Liver (tissue), 9 donors: ENCODE results near the gene PRDM5. TPM values are rescaled to one million over a fixed set of nuclear protein-coding genes. Genes with fewer than 3 reads are reported as not detected.

ENCODE experiments used
- DNase-seq: peaks from one replicate; pipeline ENCODE4 v3.0.0-alpha.2; 2017; ENCODE audit warnings: low spot score
- H3K27ac ChIP-seq, 2 donors: one replicate each; pipeline ENCODE4 v1.7.0; 2013; ENCODE audit warnings: inconsistent platforms in 2 of 2, low read length in 2 of 2, control low read depth in 1 of 2, low read depth in 1 of 2, mild to moderate bottlenecking in 1 of 2
- H3K27me3 ChIP-seq, 4 donors: one replicate each; pipeline versions ENCODE4 v1.6.1 to v1.7.0; 2013; ENCODE audit warnings: low read length in 3 of 4, inconsistent platforms in 1 of 4, mild to moderate bottlenecking in 1 of 4, moderate library complexity in 1 of 4; ENCODE audit not compliant: control insufficient read depth in 4 of 4, insufficient read depth in 4 of 4
- H3K36me3 ChIP-seq, 4 donors: one replicate each; pipeline versions ENCODE4 v1.6.1 to v1.7.0; 2013; ENCODE audit warnings: low read length in 3 of 4, mild to moderate bottlenecking in 3 of 4, low read depth in 1 of 4, moderate library complexity in 1 of 4; ENCODE audit not compliant: control insufficient read depth in 4 of 4, insufficient read depth in 3 of 4
- H3K4me1 ChIP-seq, 4 donors: one replicate each; pipeline versions ENCODE4 v1.6.1 to v1.7.0; 2013; ENCODE audit warnings: low read length in 3 of 4, mild to moderate bottlenecking in 3 of 4, moderate library complexity in 1 of 4; ENCODE audit not compliant: control insufficient read depth in 4 of 4, insufficient read depth in 4 of 4
- H3K4me3 ChIP-seq, 3 donors: one replicate each; pipeline versions ENCODE4 v1.6.1 to v1.7.0; 2013; ENCODE audit warnings: low read length in 3 of 3, control low read depth in 1 of 3, low read depth in 1 of 3, mild to moderate bottlenecking in 1 of 3
- H3K9ac ChIP-seq, 2 donors: one replicate each; pipeline ENCODE4 v1.7.0; 2013; ENCODE audit warnings: low read length in 2 of 2, mild to moderate bottlenecking in 2 of 2, moderate library complexity in 2 of 2, control low read depth in 1 of 2, low read depth in 1 of 2
- H3K9me3 ChIP-seq, 4 donors: one replicate each; pipeline versions ENCODE4 v1.6.1 to v1.7.0; 2013; ENCODE audit warnings: low read length in 3 of 4; ENCODE audit not compliant: control insufficient read depth in 4 of 4
- EGR1 ChIP-seq, 2 donors: IDR thresholded peaks; 2 replicates each; pipeline ENCODE4 v1.6.1; 2016 to 2018; ENCODE audit warnings: antibody characterized with exemption in 2 of 2, low read depth in 2 of 2
- FOXA1 ChIP-seq: IDR thresholded peaks from 2 replicates; pipeline ENCODE4 v1.6.1; 2016; ENCODE audit warnings: antibody characterized with exemption
- FOXA2 ChIP-seq: IDR thresholded peaks from 2 replicates; pipeline ENCODE4 v1.6.1; 2016; ENCODE audit warnings: antibody characterized with exemption
- GABPA ChIP-seq, 2 donors: IDR thresholded peaks in 1 of 2; conservative IDR thresholded peaks in 1 of 2; 2 replicates each; pipeline ENCODE4 v1.6.1; 2016; ENCODE audit warnings: antibody characterized with exemption in 2 of 2, mild to moderate bottlenecking in 1 of 2, moderate library complexity in 1 of 2
- HNF4A ChIP-seq, 2 donors: conservative IDR thresholded peaks; 2 replicates each; pipeline ENCODE4 v1.6.1; 2016; ENCODE audit warnings: antibody characterized with exemption in 2 of 2, mild to moderate bottlenecking in 2 of 2
- HNF4G ChIP-seq: IDR thresholded peaks from 2 replicates; pipeline ENCODE4 v1.6.1; 2016; ENCODE audit warnings: antibody characterized with exemption
- JUND ChIP-seq, 2 donors: IDR thresholded peaks; 2 replicates each; pipeline ENCODE4 v1.6.1; 2016; ENCODE audit warnings: antibody characterized with exemption in 2 of 2
- NR2F2 ChIP-seq: IDR thresholded peaks from 2 replicates; pipeline ENCODE4 v1.6.1; 2016; ENCODE audit warnings: antibody characterized with exemption
- RAD21 ChIP-seq, 2 donors: IDR thresholded peaks; 2 replicates each; pipeline ENCODE4 v1.6.1; 2016; ENCODE audit warnings: antibody characterized with exemption in 2 of 2, mild to moderate bottlenecking in 2 of 2
- RXRA ChIP-seq, 2 donors: IDR thresholded peaks; 2 replicates each; pipeline ENCODE4 v1.6.1; 2017 to 2018; ENCODE audit warnings: antibody characterized with exemption in 2 of 2, mild to moderate bottlenecking in 1 of 2
- SP1 ChIP-seq: IDR thresholded peaks from 2 replicates; pipeline ENCODE4 v1.6.1; 2018; ENCODE audit warnings: antibody characterized with exemption, mild to moderate bottlenecking
- TAF1 ChIP-seq: conservative IDR thresholded peaks from 2 replicates; pipeline ENCODE4 v1.6.1; 2016; ENCODE audit warnings: antibody characterized with exemption, mild to moderate bottlenecking
- YY1 ChIP-seq: IDR thresholded peaks from 2 replicates; pipeline ENCODE4 v1.6.1; 2016; ENCODE audit warnings: antibody characterized with exemption, mild to moderate bottlenecking
- WGBS: extraction: QIAGEN DNeasy Blood & Tissue Kit; methylation state at CpG from one replicate; pipeline ENCODE4 v1.1.7; 2013; 5-methylcytosine and 5-hydroxymethylcytosine counted together
- polyA plus RNA-seq, 2 donors: library from polyadenylated mRNA; stranded (reverse) in 1 of 2; unstranded in 1 of 2; fragments of 200-250 nt in 1 of 2; fragments of >200 nt in 1 of 2; fragmentation: Nextera tagmentation in 1 of 2; extraction: Ambion mirVana in 1 of 2; gene quantifications; one replicate each; pipeline versions ENCODE4 v1.2.1 to v1.2.3, GENCODE V29; 2013 to 2015
- total RNA-seq, 2 donors: library from RNA; depleted of rRNA; stranded (reverse); fragments of >200 nt; gene quantifications; one replicate each; pipeline ENCODE4 v1.2.3, GENCODE V29; 2014
- TF ChIP-seq, protein P1 (sequence below): IDR thresholded peaks from 2 replicates; pipeline ENCODE4 v1.6.1; 2016; ENCODE audit warnings: antibody characterized with exemption
- TF ChIP-seq, protein P2 (sequence below): IDR thresholded peaks from 2 replicates; pipeline ENCODE4 v1.6.1; 2016; ENCODE audit warnings: antibody characterized with exemption
- TF ChIP-seq, protein P3 (sequence below): fragments of 150-350 bp; IDR thresholded peaks from 2 replicates; pipeline ENCODE4 v1.5.1; 2017; ENCODE audit warnings: improper control_type of control experiment, low read depth, low read length; ENCODE audit not compliant: missing input control
- TF ChIP-seq, protein P4 (sequence below): IDR thresholded peaks from 2 replicates; pipeline ENCODE4 v1.6.1; 2016; ENCODE audit warnings: antibody characterized with exemption
- TF ChIP-seq, protein P5 (sequence below): IDR thresholded peaks from 2 replicates; pipeline ENCODE4 v1.6.1; 2016; ENCODE audit warnings: antibody characterized with exemption, mild to moderate bottlenecking
- donor health status: healthy.
- donor health status: healthy.
- donor health status: healthy.
- donor health status: healthy.
- donor health status: healthy.

PRDM5 gene
- total and polyA plus RNA-seq, 4 donors = 0.17 to 4.0 (median 1.1) TPM

DNA sequence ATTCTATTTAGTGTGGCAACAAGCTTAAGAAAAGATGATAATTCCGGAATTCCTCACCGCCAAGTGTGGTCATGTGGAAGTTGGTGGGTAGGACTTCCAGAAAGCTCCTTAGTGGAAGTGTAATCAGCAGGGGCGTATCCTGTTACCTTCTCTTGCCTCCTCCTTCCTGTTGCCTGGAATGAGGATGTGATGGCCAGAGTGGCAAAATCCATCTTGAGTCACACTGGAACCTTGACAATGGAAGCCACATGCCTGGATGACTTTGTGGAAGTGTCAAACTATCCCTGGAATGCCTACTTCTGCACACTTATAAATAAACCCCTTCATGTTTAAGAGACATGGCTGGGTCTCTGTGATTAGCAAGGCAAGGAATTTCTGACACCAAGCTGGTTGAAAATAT is 191.0 kb downstream of the PRDM5 start:
- H3K27me3 ChIP-seq = no peaks in the 10 kb centered on the region

More for the DNA sequence above, 191.0 kb downstream of the PRDM5 start:
- no peaks in the 10 kb centered on the region for H3K4me1 ChIP-seq
- no peaks in the 10 kb centered on the region for H3K9me3 ChIP-seq
- no peak overlapping the region for H3K4me3 ChIP-seq
- no peak for DNase-seq
- no peak overlapping the region for H3K9ac ChIP-seq
- no peak overlapping the region for H3K27ac ChIP-seq
- H3K36me3 ChIP-seq = no peaks in the 10 kb centered on the region
- TF ChIP-seq TAF1 (no peak), RAD21 (IDR thresholded peaks at IDR 0.05) (no peak), JUND (IDR thresholded peaks at IDR 0.05) (no peak), EGR1 (IDR thresholded peaks at IDR 0.05; ENCODE audit: low read depth in 2 of 2) (no peak), GABPA (IDR thresholded peaks at IDR 0.05 in 1 of 2, conservative IDR thresholded peaks at IDR 0.05 in 1 of 2) (no peak), FOXA2 (no peak), NR2F2 (no peak), FOXA1 (no peak), HNF4G (no peak), SP1 (no peak), HNF4A (conservative IDR thresholded peaks at IDR 0.05) (no peak), RXRA (IDR thresholded peaks at IDR 0.05) (no peak), YY1 (no peak)
- TF ChIP-seq, protein P1, sequence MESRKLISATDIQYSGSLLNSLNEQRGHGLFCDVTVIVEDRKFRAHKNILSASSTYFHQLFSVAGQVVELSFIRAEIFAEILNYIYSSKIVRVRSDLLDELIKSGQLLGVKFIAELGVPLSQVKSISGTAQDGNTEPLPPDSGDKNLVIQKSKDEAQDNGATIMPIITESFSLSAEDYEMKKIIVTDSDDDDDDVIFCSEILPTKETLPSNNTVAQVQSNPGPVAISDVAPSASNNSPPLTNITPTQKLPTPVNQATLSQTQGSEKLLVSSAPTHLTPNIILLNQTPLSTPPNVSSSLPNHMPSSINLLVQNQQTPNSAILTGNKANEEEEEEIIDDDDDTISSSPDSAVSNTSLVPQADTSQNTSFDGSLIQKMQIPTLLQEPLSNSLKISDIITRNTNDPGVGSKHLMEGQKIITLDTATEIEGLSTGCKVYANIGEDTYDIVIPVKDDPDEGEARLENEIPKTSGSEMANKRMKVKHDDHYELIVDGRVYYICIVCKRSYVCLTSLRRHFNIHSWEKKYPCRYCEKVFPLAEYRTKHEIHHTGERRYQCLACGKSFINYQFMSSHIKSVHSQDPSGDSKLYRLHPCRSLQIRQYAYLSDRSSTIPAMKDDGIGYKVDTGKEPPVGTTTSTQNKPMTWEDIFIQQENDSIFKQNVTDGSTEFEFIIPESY = no peak
- TF ChIP-seq, protein P2, sequence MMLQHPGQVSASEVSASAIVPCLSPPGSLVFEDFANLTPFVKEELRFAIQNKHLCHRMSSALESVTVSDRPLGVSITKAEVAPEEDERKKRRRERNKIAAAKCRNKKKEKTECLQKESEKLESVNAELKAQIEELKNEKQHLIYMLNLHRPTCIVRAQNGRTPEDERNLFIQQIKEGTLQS = no peak
- TF ChIP-seq, protein P3, sequence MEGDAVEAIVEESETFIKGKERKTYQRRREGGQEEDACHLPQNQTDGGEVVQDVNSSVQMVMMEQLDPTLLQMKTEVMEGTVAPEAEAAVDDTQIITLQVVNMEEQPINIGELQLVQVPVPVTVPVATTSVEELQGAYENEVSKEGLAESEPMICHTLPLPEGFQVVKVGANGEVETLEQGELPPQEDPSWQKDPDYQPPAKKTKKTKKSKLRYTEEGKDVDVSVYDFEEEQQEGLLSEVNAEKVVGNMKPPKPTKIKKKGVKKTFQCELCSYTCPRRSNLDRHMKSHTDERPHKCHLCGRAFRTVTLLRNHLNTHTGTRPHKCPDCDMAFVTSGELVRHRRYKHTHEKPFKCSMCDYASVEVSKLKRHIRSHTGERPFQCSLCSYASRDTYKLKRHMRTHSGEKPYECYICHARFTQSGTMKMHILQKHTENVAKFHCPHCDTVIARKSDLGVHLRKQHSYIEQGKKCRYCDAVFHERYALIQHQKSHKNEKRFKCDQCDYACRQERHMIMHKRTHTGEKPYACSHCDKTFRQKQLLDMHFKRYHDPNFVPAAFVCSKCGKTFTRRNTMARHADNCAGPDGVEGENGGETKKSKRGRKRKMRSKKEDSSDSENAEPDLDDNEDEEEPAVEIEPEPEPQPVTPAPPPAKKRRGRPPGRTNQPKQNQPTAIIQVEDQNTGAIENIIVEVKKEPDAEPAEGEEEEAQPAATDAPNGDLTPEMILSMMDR = no peak
- TF ChIP-seq, protein P4, sequence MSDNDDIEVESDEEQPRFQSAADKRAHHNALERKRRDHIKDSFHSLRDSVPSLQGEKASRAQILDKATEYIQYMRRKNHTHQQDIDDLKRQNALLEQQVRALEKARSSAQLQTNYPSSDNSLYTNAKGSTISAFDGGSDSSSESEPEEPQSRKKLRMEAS = no peak
- TF ChIP-seq, protein P5, sequence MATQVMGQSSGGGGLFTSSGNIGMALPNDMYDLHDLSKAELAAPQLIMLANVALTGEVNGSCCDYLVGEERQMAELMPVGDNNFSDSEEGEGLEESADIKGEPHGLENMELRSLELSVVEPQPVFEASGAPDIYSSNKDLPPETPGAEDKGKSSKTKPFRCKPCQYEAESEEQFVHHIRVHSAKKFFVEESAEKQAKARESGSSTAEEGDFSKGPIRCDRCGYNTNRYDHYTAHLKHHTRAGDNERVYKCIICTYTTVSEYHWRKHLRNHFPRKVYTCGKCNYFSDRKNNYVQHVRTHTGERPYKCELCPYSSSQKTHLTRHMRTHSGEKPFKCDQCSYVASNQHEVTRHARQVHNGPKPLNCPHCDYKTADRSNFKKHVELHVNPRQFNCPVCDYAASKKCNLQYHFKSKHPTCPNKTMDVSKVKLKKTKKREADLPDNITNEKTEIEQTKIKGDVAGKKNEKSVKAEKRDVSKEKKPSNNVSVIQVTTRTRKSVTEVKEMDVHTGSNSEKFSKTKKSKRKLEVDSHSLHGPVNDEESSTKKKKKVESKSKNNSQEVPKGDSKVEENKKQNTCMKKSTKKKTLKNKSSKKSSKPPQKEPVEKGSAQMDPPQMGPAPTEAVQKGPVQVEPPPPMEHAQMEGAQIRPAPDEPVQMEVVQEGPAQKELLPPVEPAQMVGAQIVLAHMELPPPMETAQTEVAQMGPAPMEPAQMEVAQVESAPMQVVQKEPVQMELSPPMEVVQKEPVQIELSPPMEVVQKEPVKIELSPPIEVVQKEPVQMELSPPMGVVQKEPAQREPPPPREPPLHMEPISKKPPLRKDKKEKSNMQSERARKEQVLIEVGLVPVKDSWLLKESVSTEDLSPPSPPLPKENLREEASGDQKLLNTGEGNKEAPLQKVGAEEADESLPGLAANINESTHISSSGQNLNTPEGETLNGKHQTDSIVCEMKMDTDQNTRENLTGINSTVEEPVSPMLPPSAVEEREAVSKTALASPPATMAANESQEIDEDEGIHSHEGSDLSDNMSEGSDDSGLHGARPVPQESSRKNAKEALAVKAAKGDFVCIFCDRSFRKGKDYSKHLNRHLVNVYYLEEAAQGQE = no peak
- 91% methylated on average over 3 of the region's 3 CpGs for WGBS
